Testis (tissue), 2 donors: ENCODE measurements around the gene EGR1.

ENCODE experiments used
- CTCF ChIP-seq, 3 experiments: fragments of 450-650 bp in 2 of 3; fragments of 200-600 bp in 1 of 3; sonication (generic) in 1 of 3; IDR thresholded peaks; one replicate each; pipeline ENCODE4 v1.5.1; 2016 to 2019; ENCODE audit warnings: antibody characterized with exemption in 3 of 3, mild to moderate bottlenecking in 2 of 3, moderate library complexity in 1 of 3
- POLR2A ChIP-seq: fragments of 450-650 bp; IDR thresholded peaks from one replicate; pipeline ENCODE4 v1.6.1; 2017; ENCODE audit warnings: antibody characterized with exemption, mild to moderate bottlenecking, moderate library complexity

GRCh38 chr5:138449501-138450239, 15.6 kb upstream of the EGR1 start:
- TF ChIP-seq CTCF (IDR thresholded peaks at IDR 0.05), result peak; percentile 94 to 95 (median 94)
- TF ChIP-seq POLR2A, result no peak
